Endothelial cell of umbilical vein (primary cell): Measurements from ENCODE around the gene ZNF471. TPM values are rescaled to one million over a fixed set of nuclear protein-coding genes. Genes with fewer than 3 reads are reported as not detected.

Source experiments
- BruUV-seq: library from RNA; stranded (reverse); fragments of 400-500 nt; replicated peaks from 2 replicates; lab custom pipeline; 2021; lab: Mats Ljungman, UMichigan
- CTCF ChIA-PET: fragments of 300-600, 350-600 bp; sonication (Branson Sonifier 250); formaldehyde crosslinking; loops from one replicate; lab custom pipeline; 2021; ENCODE audit warnings: antibody characterized with exemption, inconsistent platforms; lab: Charles Lee
- POLR2A ChIA-PET: fragments of 300-600, 350-600 bp; sonication (Branson Sonifier 250); formaldehyde crosslinking; loops from one replicate; lab custom pipeline; 2021; ENCODE audit warnings: antibody characterized with exemption, inconsistent platforms; lab: Charles Lee
- DNase-seq: peaks from one replicate; pipeline ENCODE4 v3.0.0-alpha.2; 2011; ENCODE audit warnings: low read depth, low spot score
- FAIRE-seq: peaks from 2 replicates; lab custom pipeline; 2011; peaks lifted over from hg19 to GRCh38; lab: Jason Lieb, UNC
- H2AFZ ChIP-seq: 2 replicates; pipeline ENCODE4 v1.6.0; 2012; ENCODE audit warnings: low read depth, low read length, control low read depth, inconsistent platforms
- H3K27ac ChIP-seq: 2 replicates; pipeline ENCODE4 v1.5.1; 2011; ENCODE audit warnings: low read depth, mild to moderate bottlenecking, control low read depth, low read length, moderate library complexity; ENCODE audit not compliant: insufficient read depth
- H3K27me3 ChIP-seq, 2 experiments: 2 replicates each; pipeline versions ENCODE4 v1.6.0 to v1.6.1; 2011; ENCODE audit warnings: low read length in 2 of 2, mixed read lengths in 1 of 2; ENCODE audit not compliant: control insufficient read depth in 2 of 2, insufficient read depth in 2 of 2
- H3K36me3 ChIP-seq, 2 experiments: 2 replicates in 1 of 2; 3 replicates in 1 of 2; pipeline ENCODE4 v1.5.1; 2011; ENCODE audit warnings: low read length in 2 of 2, mild to moderate bottlenecking in 1 of 2, moderate library complexity in 1 of 2; ENCODE audit not compliant: control insufficient read depth in 2 of 2, insufficient read depth in 2 of 2; ENCODE audit errors: extremely low read depth in 1 of 2
- H3K4me1 ChIP-seq: 3 replicates; pipeline ENCODE4 v1.5.1; 2011; ENCODE audit warnings: mild to moderate bottlenecking, low read length; ENCODE audit not compliant: control insufficient read depth, insufficient read depth; ENCODE audit errors: extremely low read depth
- H3K4me2 ChIP-seq: 2 replicates; pipeline ENCODE4 v1.6.1; 2011; ENCODE audit warnings: low read length, control low read depth, mixed read lengths; ENCODE audit not compliant: insufficient read depth
- H3K4me3 ChIP-seq, 3 experiments: fragments of 200-600 bp in 1 of 3; sonication (generic), shearing (Covaris generic) in 1 of 3; replicated peaks in 1 of 3; 2 replicates each; pipeline ENCODE4 v1.5.1; 2011 to 2016; ENCODE audit warnings: control low read depth in 3 of 3, low read length in 3 of 3, mild to moderate bottlenecking in 2 of 3, inconsistent platforms in 1 of 3, low read depth in 1 of 3, moderate library complexity in 1 of 3; ENCODE audit not compliant: insufficient read depth in 1 of 3
- H3K79me2 ChIP-seq: 2 replicates; pipeline ENCODE4 v1.6.0; 2012; ENCODE audit warnings: low read length, inconsistent platforms; ENCODE audit not compliant: control insufficient read depth, insufficient read depth
- H3K9ac ChIP-seq: replicated peaks from 2 replicates; pipeline ENCODE3; 2011; ENCODE audit warnings: low read length, control low read depth; ENCODE audit not compliant: insufficient read depth; ENCODE audit errors: extremely low read depth
- H3K9me1 ChIP-seq: replicated peaks from 3 replicates; pipeline ENCODE4 v1.6.0; 2011; ENCODE audit warnings: mild to moderate bottlenecking, low read length; ENCODE audit not compliant: control insufficient read depth, insufficient read depth; ENCODE audit errors: extremely low read depth
- H3K9me3 ChIP-seq: replicated peaks from 2 replicates; pipeline ENCODE4 v1.5.1; 2012; ENCODE audit warnings: low read length, inconsistent platforms; ENCODE audit not compliant: control insufficient read depth, insufficient read depth
- H4K20me1 ChIP-seq: replicated peaks from 2 replicates; pipeline ENCODE3; 2011; ENCODE audit warnings: mild to moderate bottlenecking, low read length; ENCODE audit not compliant: control insufficient read depth, insufficient read depth; ENCODE audit errors: extremely low read depth
- EZH2 ChIP-seq: IDR thresholded peaks from 2 replicates; pipeline ENCODE4 v1.6.1; 2012; ENCODE audit warnings: borderline replicate concordance, low read depth, mild to moderate bottlenecking, moderate library complexity, low read length, inconsistent platforms; ENCODE audit not compliant: severe bottlenecking
- FOS ChIP-seq: IDR thresholded peaks from 2 replicates; pipeline ENCODE4 v1.6.1; 2011; ENCODE audit warnings: mild to moderate bottlenecking, low read length, moderate library complexity, borderline replicate concordance; ENCODE audit not compliant: insufficient read depth
- GATA2 ChIP-seq: IDR thresholded peaks from 2 replicates; pipeline ENCODE4 v1.7.0; 2011; ENCODE audit warnings: low read depth, mild to moderate bottlenecking, moderate library complexity, mixed read lengths, low read length; ENCODE audit not compliant: insufficient read length, insufficient read depth
- JUN ChIP-seq: IDR thresholded peaks from 2 replicates; pipeline ENCODE4 v1.6.1; 2011; ENCODE audit warnings: borderline replicate concordance, low read depth; ENCODE audit not compliant: insufficient read length, insufficient read depth
- MYC ChIP-seq: IDR thresholded peaks from one replicate; pipeline ENCODE4 v1.6.1; 2011; ENCODE audit warnings: mild to moderate bottlenecking, low read depth, low read length
- POLR2A ChIP-seq: IDR thresholded peaks from 2 replicates; pipeline ENCODE4 v1.6.1; 2012; ENCODE audit warnings: low read depth, mild to moderate bottlenecking, control low read depth, low read length
- POLR2AphosphoS5 ChIP-seq: IDR thresholded peaks from 2 replicates; pipeline ENCODE4 v1.6.1; 2012; ENCODE audit warnings: low read depth, mild to moderate bottlenecking, control low read depth, low read length, moderate library complexity; ENCODE audit not compliant: insufficient read depth
- dilution Hi-C: fragments of 300-500 bp; cut with MboI; formaldehyde crosslinking; loops from one replicate; pipeline ENCODE4 v1.15.0; 2019; ENCODE audit warnings: low sequenced_read_pairs; ENCODE audit not compliant: extremely low pct_ligation_motif_present
- intact Hi-C: fragments of 100-400 bp; cut with micrococcal nuclease; formaldehyde crosslinking; loops from one replicate; pipeline ENCODE4 v1.10.0; 2022
- polyA plus RNA-seq, 4 experiments: library from polyadenylated mRNA; depleted of rRNA in 3 of 4; stranded (reverse) in 3 of 4; unstranded in 1 of 4; fragments of >200 nt; gene quantifications; 2 replicates each; pipeline versions ENCODE4 v1.2.1 to v1.2.3, GENCODE V29; 2011 to 2012; ENCODE audit warnings: missing spikeins in 1 of 4
- total RNA-seq: library from RNA; stranded (reverse); gene quantifications from 2 replicates; pipeline ENCODE4 v1.2.3, GENCODE V29; 2021
- TF ChIP-seq, protein P1 (sequence below), 2 donors: IDR thresholded peaks; 1 replicate in 1 of 2; 2 replicates in 1 of 2; pipeline ENCODE4 v1.5.1; 2011; ENCODE audit warnings: low read length in 2 of 2, mild to moderate bottlenecking in 2 of 2, moderate library complexity in 2 of 2, control low read depth in 1 of 2, inconsistent platforms in 1 of 2, low read depth in 1 of 2; ENCODE audit not compliant: insufficient read depth in 1 of 2; ENCODE audit errors: extremely low read depth in 1 of 2
- TF ChIP-seq, protein P2 (sequence below): IDR thresholded peaks from 2 replicates; pipeline ENCODE4 v1.6.1; 2011; ENCODE audit not compliant: insufficient read depth, insufficient read length

The ZNF471 gene
- total and polyA plus RNA-seq, 2 donors (not counting 3 experiments of a cell fraction or from before 2014, with no cell fraction given), result 0.92 to 3.1 TPM

DNA sequence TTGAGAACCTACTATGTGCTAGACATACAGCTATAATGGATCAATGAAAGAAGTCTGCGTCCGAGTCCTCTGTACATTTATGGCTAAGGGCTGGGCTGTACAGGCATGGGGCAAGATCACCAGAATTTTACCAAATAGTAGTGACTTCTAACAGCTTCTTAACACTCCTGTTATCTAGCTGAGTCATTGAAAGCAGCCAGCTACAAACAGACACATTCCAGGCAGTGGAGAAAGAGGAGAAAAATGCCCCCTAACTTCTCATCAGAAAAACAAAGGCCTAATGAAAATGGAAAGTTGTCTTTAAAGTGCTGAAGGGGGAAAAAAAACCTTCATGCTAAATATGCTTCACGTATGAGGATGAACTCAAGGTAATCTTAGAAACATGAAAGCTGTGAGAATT is 16.3 kb upstream of the ZNF471 start:
- FAIRE-seq, result no peak
- Histone ChIP-seq H3K79me2 (no peaks in the 10 kb centered on the region), H3K27me3 (no peaks in the 10 kb centered on the region), H4K20me1 (no peaks in the 10 kb centered on the region), H3K27ac (no peak overlapping the region), H3K9me1 (no peaks in the 10 kb centered on the region), H2AFZ (no peak overlapping the region), H3K4me3 (no peak overlapping the region), H3K4me2 (no peak overlapping the region), H3K9me3 (peaks cover 5% of the 10 kb centered on the region), H3K9ac (no peak overlapping the region), H3K36me3 (no peaks in the 10 kb centered on the region), H3K4me1 (no peaks in the 10 kb centered on the region)
- ChIA-PET CTCF (no interaction called here), POLR2A (no interaction called here)
- dilution Hi-C loops, result no loop called here
- BruUV-seq, result no TSS peak
- no peak for DNase-seq
- TF ChIP-seq, protein P1, sequence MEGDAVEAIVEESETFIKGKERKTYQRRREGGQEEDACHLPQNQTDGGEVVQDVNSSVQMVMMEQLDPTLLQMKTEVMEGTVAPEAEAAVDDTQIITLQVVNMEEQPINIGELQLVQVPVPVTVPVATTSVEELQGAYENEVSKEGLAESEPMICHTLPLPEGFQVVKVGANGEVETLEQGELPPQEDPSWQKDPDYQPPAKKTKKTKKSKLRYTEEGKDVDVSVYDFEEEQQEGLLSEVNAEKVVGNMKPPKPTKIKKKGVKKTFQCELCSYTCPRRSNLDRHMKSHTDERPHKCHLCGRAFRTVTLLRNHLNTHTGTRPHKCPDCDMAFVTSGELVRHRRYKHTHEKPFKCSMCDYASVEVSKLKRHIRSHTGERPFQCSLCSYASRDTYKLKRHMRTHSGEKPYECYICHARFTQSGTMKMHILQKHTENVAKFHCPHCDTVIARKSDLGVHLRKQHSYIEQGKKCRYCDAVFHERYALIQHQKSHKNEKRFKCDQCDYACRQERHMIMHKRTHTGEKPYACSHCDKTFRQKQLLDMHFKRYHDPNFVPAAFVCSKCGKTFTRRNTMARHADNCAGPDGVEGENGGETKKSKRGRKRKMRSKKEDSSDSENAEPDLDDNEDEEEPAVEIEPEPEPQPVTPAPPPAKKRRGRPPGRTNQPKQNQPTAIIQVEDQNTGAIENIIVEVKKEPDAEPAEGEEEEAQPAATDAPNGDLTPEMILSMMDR (IDR thresholded peaks at IDR 0.05; ENCODE audit: extremely low read depth in 1 of 2, insufficient read depth in 1 of 2, low read depth in 1 of 2, low read length in 2 of 2), result no peak
- TF ChIP-seq FOS (no peak), JUN (no peak), GATA2 (no peak), MYC (no peak), EZH2 (no peak), POLR2AphosphoS5 (no peak), POLR2A (no peak)
- TF ChIP-seq, protein P2, sequence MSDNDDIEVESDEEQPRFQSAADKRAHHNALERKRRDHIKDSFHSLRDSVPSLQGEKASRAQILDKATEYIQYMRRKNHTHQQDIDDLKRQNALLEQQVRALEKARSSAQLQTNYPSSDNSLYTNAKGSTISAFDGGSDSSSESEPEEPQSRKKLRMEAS, result no peak
- intact Hi-C loops, result no loop called here
